Measurements from ENCODE around the gene AKAP13. TPM values are rescaled to one million over a fixed set of nuclear protein-coding genes. Genes with fewer than 3 reads are reported as not detected.

Gene AKAP13
- total RNA-seq, 1 donor from 2014 or later, result 145 TPM

GRCh38 chr15:85702321-85703101, 322.1 kb downstream of the AKAP13 start:
- Mint-ChIP-seq H3K36me3 (ENCODE audit: unreplicated experiment) (no peaks in the 10 kb centered on the region), H3K4me1 (ENCODE audit: low read depth, unreplicated experiment) (peaks cover 20% of the 10 kb centered on the region), H3K9me3 (ENCODE audit: unreplicated experiment) (peaks cover 2% of the 10 kb centered on the region), H3K27me3 (ENCODE audit: unreplicated experiment) (peaks cover 5% of the 10 kb centered on the region), H3K4me3 (ENCODE audit: unreplicated experiment) (no peak overlapping the region), H3K27ac (ENCODE audit: unreplicated experiment) (no peak overlapping the region)
- DNase-seq, result no peak
- no peak for TF ChIP-seq CTCF (IDR thresholded peaks at IDR 0.05; ENCODE audit: partially characterized antibody, unreplicated experiment)

DNA sequence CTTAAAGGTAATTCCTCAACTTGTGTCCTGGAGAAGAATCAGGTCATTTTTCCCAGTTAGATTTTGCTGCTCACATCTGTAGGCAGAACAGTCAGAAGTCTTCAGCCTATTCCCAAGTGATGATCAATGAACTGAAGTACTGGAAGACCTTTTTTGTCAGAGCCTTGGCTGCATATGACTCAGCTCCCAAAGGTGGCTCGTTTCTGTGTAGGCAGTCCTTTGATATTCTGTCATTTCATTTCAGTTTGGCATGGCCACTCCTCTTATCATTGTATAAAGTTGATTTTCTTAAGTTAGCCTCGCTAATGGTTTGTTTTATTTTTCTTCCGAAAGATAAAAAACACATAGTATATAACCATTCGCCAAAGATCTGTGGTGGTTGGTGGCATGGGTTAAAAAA, 323.7 kb downstream of the AKAP13 start:
- DNase-seq, result no peak
- Mint-ChIP-seq H3K27ac (ENCODE audit: unreplicated experiment) (no peak overlapping the region), H3K27me3 (ENCODE audit: unreplicated experiment) (peaks cover 5% of the 10 kb centered on the region), H3K4me3 (ENCODE audit: unreplicated experiment) (no peak overlapping the region), H3K4me1 (ENCODE audit: low read depth, unreplicated experiment) (peaks cover 20% of the 10 kb centered on the region), H3K9me3 (ENCODE audit: unreplicated experiment) (peaks cover 2% of the 10 kb centered on the region), H3K36me3 (ENCODE audit: unreplicated experiment) (no peaks in the 10 kb centered on the region)
- TF ChIP-seq CTCF (IDR thresholded peaks at IDR 0.05; ENCODE audit: partially characterized antibody, unreplicated experiment), result no peak

- Mint-ChIP-seq H3K4me3 (ENCODE audit: unreplicated experiment) (no peak overlapping the region), H3K9me3 (ENCODE audit: unreplicated experiment) (peaks cover 2% of the 10 kb centered on the region), H3K27me3 (ENCODE audit: unreplicated experiment) (peaks cover 5% of the 10 kb centered on the region), H3K4me1 (ENCODE audit: low read depth, unreplicated experiment) (peaks cover 20% of the 10 kb centered on the region), H3K27ac (ENCODE audit: unreplicated experiment) (no peak overlapping the region), H3K36me3 (ENCODE audit: unreplicated experiment) (no peaks in the 10 kb centered on the region)
- no peak for TF ChIP-seq CTCF (IDR thresholded peaks at IDR 0.05; ENCODE audit: partially characterized antibody, unreplicated experiment)
- no peak for DNase-seq
Measured at GRCh38 chr15:85704720-85705429, 324.5 kb downstream of the AKAP13 start.

GRCh38 chr15:85706779-85707518, 326.5 kb downstream of the AKAP13 start:
- no peak for DNase-seq
- H3K27ac Mint-ChIP-seq (ENCODE audit: unreplicated experiment), result no peak overlapping the region
- H3K4me3 Mint-ChIP-seq (ENCODE audit: unreplicated experiment), result no peak overlapping the region
- peaks cover 20% of the 10 kb centered on the region for H3K4me1 Mint-ChIP-seq (ENCODE audit: low read depth, unreplicated experiment)
- H3K9me3 Mint-ChIP-seq (ENCODE audit: unreplicated experiment), result peaks cover 2% of the 10 kb centered on the region
- no peak for TF ChIP-seq CTCF (IDR thresholded peaks at IDR 0.05; ENCODE audit: partially characterized antibody, unreplicated experiment)
- no peaks in the 10 kb centered on the region for H3K36me3 Mint-ChIP-seq (ENCODE audit: unreplicated experiment)
- peaks cover 5% of the 10 kb centered on the region for H3K27me3 Mint-ChIP-seq (ENCODE audit: unreplicated experiment)
